GM12891 (cell line): ENCODE results near the gene HRC.
A peak's percentile ranks its signal among the peaks of the same experiment; 100 is the strongest.

Source experiments
- DNase-seq: peaks from one replicate; pipeline ENCODE4 v3.0.0; 2011; ENCODE audit warnings: low spot score; ENCODE audit not compliant: insufficient read length
- FAIRE-seq: peaks from 2 replicates; lab custom pipeline; 2011; peaks lifted over from hg19 to GRCh38; lab: Jason Lieb, UNC
- PAX5 ChIP-seq: IDR thresholded peaks from 2 replicates; pipeline ENCODE4 v1.6.1; 2011; ENCODE audit warnings: low read length, moderate library complexity, mild to moderate bottlenecking; ENCODE audit not compliant: insufficient read depth, severe bottlenecking
- POLR2A ChIP-seq: IDR thresholded peaks from 2 replicates; pipeline ENCODE4 v1.6.1; 2011; ENCODE audit warnings: low read depth, low read length, control low read depth
- POLR2AphosphoS5 ChIP-seq: IDR thresholded peaks from 2 replicates; pipeline ENCODE4 v1.6.1; 2011; ENCODE audit warnings: low read depth, low read length, control low read depth
- POU2F2 ChIP-seq: IDR thresholded peaks from 2 replicates; pipeline ENCODE4 v1.6.1; 2011; ENCODE audit warnings: low read depth, mild to moderate bottlenecking, control low read depth, low read length, moderate library complexity
- SPI1 ChIP-seq: IDR thresholded peaks from 2 replicates; pipeline ENCODE4 v1.6.1; 2011; ENCODE audit warnings: low read depth, low read length, control low read depth
- TAF1 ChIP-seq: IDR thresholded peaks from 2 replicates; pipeline ENCODE4 v1.6.1; 2011; ENCODE audit warnings: low read depth, low read length, control low read depth

The HRC gene

GRCh38 chr19:49116544-49116943, 38.7 kb downstream of the HRC start:
- peak; percentile 65 for TF ChIP-seq SPI1
- TF ChIP-seq PAX5, result no peak
- FAIRE-seq (no peak), DNase-seq (no peak)

DNA sequence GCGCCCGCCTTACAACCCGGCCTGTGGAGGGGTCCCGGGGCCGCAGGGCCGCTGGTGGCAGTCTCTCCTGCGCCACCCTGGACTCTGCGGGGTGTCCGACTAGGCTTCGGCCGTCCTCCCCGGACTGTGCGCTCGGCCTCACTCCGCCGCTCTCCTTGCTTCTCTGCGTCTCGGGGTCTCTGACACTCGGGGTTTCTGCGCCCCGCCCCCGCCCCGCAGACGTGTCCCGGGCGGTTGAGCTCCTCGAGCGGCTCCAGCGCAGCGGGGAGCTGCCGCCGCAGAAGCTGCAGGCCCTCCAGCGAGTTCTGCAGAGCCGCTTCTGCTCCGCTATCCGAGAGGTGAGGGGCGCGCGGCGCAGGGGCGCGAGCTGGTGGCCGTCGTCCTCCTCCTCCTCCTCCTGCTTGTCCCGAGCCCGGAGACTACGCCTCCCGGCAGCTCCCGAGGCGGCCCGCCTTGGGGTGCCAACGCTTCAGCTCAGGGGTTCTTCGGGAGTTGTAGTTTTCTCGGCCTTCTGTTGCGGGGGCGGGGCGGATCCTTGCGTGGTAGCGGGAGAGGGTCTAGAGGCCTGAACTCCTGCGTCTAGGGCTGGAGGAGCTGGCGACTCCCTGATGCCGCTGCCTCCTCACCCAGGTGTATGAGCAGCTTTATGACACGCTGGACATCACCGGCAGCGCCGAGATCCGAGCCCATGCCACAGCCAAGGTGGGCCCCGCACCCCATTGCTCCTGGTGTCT, 40.4 kb downstream of the HRC start:
- no peak for DNase-seq
- FAIRE-seq, result no peak
- TF ChIP-seq POLR2AphosphoS5 (no peak), TAF1 (no peak), POLR2A (no peak), PAX5 (no peak), SPI1 (no peak), POU2F2 (no peak)

DNA sequence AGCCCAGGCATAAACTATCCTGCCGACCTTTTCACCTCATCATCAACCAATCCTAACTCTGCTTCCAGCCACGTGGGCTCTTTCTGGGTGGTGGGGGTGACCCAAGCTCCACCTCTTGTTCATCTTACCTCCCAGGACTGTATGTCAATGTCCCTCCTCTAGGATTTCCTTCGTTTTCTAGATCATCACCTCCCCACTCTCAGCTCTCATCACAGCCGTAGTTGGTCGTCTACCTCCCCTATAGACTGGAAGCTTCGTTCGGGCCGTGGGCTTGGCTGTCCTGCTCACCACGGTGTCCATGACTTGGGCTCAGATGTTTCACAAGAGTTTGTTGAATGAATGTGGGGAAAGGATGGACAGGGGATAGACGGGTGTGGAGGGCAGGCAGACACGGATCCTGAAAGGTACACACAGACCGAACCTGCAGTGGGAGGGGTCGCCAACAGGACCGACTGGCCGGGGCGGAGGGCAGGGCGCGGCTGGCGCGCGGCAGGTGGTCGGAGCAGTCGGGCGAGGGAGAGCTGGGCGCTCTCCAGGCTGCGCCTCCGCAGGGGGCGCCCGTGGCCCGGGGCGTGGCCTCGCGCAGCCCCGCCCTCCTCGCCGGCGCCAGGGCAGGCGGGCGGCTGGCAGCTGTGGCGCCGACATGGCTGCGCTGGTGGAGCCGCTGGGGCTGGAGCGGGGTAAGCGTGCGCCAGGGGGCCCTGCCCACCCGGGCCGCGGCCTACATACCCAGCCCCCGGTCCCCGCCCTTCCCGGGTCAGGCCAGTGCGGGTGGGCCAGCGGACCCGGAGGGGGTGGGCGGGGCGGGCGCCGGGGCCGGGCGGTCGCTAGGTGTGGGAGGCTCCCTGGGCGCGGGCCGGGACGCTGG, 41.2 kb downstream of the HRC start, which contains the start of gene LIN7B:
Gene LIN7B, plus strand, starts transcription at position 609 of the 868 bp plus-strand sequence. Its CDS starts 35 bp downstream, at position 644.
- FAIRE-seq (peak; percentile 82), DNase-seq (peak; percentile 94)
- TF ChIP-seq POU2F2 (no peak), POLR2AphosphoS5 (0 out of 2 replicates have a peak, but pooled peaks have one; percentile 25), SPI1 (no peak), PAX5 (no peak), TAF1 (no peak), POLR2A (no peak)

DNA sequence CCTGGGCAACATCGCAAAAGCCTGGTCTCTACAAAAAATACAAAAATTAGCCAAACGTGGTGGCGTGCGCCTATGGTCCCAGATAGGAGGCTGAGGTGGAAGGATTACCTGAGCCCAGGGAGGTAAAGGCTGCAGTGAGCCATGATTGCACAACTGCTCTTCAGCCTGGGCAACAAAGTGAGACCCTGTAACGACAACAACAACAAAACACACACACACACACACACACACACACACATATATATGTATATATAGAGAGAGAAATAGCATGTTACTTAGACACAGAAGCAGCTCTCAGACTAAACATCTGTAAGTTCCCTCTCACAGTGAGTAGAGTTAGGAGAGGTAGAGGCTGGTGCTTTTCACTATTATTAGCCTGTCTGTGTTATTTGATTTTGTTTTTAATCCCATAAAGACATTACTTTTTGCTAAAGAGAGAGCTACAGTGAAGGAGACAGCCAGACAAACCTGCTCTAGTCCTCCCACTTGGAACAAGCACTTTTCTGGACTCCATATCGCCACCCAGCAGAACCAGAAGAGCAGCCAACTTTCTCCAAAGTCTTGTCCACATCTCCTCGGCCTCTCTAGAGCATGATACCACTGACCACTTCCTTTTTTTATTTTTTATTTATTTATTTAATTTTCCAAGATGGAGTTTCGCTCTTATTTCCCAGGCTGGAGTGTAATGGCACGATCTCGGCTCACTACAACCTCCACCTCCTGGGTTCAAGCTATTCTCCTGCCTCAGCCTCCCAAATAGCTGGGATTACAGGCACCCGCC, 43.8 kb downstream of the HRC start:
- FAIRE-seq (no peak), DNase-seq (no peak)
- TF ChIP-seq POLR2A, result no peak
- 0 out of 2 replicates have a peak, but pooled peaks have one; percentile 17 for TF ChIP-seq POLR2AphosphoS5

- no peak for DNase-seq
- FAIRE-seq, result no peak
- no peak for TF ChIP-seq PAX5
- no peak for TF ChIP-seq TAF1
- TF ChIP-seq POU2F2, result no peak
- no peak for TF ChIP-seq POLR2AphosphoS5
Observed at GRCh38 chr19:49110567-49110966, 44.6 kb downstream of the HRC start.

DNA sequence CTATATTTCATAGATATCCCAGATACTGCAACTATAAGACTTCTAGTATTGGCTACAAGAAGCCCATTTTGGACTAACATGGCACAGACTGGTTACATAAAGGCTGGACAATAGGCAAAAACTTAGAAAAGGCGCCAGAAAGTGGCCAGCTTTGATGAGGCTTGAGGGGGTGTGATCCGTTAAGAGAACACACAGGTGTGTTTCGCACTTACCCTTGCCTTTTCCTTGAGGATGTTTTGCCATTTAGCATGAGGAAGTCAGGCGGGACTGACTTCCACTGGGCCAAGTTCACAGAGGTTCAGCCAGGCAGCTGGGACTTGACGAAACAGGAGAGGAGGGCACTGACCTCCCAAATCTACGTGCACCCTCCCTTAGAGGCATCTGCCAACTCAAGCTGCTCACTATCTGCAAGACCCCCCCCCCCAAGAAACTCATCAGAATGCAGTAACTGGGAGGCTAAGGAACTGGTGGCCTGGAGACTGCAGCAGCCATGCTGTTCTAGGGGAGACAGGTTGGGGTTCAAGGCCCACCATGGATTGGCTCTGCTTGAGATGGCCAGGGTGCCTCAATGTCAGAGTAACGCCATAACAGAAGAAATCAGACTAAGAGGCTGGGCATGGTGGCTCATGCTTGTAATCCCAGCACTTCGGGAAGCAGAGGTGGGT, 45.5 kb downstream of the HRC start:
- FAIRE-seq, result no peak
- DNase-seq, result no peak
- no peak for TF ChIP-seq SPI1
- no peak for TF ChIP-seq POLR2AphosphoS5
- TF ChIP-seq POLR2A, result no peak; the same call in 1 of the 2 replicates
- TF ChIP-seq POU2F2, result no peak
- no peak for TF ChIP-seq TAF1
- TF ChIP-seq PAX5, result no peak

DNA sequence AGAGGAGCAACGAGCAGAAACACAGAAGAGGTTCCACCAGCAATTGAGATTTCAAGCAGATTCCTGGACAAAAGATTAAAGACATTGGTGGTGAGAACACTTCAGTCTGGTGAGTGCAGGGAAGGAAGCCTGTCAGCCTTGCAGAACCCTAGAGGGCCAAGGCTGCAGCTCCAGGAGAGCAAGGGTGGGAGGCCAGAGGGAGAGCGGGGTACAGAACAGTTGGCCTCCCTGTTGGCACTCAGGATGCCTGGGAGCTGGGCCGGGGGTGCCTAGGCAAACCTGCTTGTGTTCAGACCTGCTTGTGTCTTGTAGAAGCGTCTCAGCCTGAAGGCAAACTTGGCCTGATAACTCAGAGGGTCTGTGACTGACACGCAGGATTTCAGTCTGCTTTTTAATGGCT, 46.1 kb downstream of the HRC start:
- no peak for FAIRE-seq
- no peak for DNase-seq
- TF ChIP-seq SPI1 (no peak), TAF1 (no peak), POU2F2 (no peak), PAX5 (no peak), POLR2A (no peak; the same call in 1 of the 2 replicates), POLR2AphosphoS5 (no peak)

DNA sequence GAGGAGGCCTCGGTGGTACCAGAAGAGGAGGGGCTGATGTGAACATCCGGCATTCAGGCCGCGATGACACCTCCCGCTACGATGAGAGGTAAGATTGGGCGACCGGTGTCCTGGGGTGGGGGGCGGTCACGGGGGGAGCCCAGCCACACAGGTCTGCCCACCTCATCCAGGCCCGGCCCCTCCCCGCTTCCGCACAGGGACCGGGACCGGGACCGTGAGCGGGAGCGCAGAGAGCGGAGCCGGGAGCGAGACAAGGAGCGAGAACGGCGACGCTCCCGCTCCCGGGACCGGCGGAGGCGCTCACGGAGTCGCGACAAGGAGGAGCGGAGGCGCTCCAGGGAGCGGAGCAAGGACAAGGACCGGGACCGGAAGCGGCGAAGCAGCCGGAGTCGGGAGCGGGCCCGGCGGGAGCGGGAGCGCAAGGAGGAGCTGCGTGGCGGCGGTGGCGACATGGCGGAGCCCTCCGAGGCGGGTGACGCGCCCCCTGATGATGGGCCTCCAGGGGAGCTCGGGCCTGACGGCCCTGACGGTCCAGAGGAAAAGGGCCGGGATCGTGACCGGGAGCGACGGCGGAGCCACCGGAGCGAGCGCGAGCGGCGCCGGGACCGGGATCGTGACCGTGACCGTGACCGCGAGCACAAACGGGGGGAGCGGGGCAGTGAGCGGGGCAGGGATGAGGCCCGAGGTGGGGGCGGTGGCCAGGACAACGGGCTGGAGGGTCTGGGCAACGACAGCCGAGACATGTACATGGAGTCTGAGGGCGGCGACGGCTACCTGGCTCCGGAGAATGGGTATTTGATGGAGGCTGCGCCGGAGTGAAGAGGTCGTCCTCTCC, 47.4 kb downstream of the HRC start:
- TF ChIP-seq TAF1 (no peak), POLR2AphosphoS5 (peak; percentile 39; the same call in 1 of the 2 replicates)
- FAIRE-seq, result no peak
- DNase-seq, result no peak

- DNase-seq (no peak), FAIRE-seq (peak; percentile 89)
- no peak for TF ChIP-seq POLR2A
- TF ChIP-seq SPI1, result no peak
- no peak for TF ChIP-seq POU2F2
- TF ChIP-seq POLR2AphosphoS5, result no peak
- no peak for TF ChIP-seq PAX5
- TF ChIP-seq TAF1, result no peak
Observed at GRCh38 chr19:49106648-49107135, 48.5 kb downstream of the HRC start.
